GM18909 (cell line): Measurements from ENCODE around the gene OVOL1.
A peak's percentile ranks its signal among the peaks of the same experiment; 100 is the strongest.
"Not testable (repeated sequence)": the region's sequence is repeated elsewhere in the genome, so short reads cannot be mapped to it uniquely, and the experiment has no call there.

Experiments
- ATAC-seq: cut with Tn5 transposase; IDR thresholded peaks from one replicate; pipeline ENCODE4 v1.9.1; 2021; ENCODE audit warnings: mild to moderate bottlenecking; ENCODE audit not compliant: unreplicated experiment, poor library complexity

OVOL1 gene

GRCh38 chr11:65811764-65812475 lies 25.1 kb downstream of the OVOL1 start:
- no peak for ATAC-seq

DNA sequence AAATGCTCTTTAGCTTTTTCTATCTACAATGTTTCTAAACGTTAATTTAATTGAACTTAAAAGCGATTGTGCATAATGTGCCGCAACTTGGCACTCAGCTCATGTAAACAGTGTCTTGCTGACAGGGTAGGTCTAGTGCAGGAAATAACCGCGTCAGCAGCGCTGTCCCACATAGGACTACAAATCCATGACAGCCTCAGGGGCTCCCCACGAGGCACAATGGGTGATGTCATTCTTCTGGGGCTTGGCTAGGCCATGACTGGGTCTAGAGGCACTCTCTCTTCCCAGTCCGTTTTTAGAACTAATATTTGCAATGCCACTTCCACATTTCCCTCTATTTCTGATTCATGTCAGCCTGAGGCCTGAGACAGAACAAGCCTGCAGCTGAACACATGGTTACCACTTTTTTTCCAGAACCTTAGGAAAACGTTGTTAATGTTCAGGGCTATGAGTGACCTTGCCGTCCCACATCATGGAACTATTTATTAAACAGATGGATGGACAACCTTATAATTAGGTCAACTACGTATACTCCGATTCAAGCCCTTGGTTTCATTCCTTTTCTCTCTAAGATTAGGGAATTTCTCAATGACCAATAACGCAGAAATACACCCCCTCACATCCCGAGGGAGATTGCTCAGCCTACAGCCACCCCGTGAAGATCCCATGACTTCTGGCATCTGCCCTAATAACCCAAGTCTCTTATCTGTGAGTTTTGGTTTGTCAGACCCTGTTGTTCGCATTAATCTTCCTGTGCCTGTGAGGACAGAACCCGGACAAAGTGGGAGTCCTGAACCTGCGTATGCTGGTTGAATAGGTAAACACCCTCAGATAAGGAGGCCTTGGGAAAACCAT lies 27.5 kb downstream of the OVOL1 start:
- ATAC-seq, result no peak

- no peak for ATAC-seq
Observed at GRCh38 chr11:65814986-65815565, 28.2 kb downstream of the OVOL1 start.

- ATAC-seq, result no peak
Observed at GRCh38 chr11:65816696-65817095, 29.8 kb downstream of the OVOL1 start.

DNA sequence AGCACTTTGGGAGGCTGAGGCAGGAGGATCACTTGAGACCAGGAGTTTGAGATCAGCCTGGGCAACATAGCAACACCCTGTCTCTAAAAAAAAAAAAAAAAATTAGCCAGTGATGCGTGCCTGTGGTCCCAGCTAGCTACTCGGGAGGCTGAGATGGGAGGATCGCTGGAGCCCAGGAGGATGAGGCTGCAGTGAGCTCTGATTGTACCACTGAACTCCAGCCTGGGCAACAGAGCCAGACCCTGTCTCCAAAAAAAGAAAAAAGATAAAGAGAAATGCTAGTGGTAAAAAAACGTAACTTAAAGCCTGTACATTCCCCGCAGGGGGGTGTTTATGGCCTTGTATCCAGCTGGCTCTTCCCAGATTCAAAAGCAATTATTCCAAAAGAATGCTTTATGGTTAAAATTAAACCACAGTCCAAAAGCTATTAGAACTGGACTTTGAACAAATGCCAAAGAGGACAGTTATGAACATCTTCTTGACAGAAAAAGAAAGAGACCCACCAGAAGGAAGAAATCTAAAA lies 30.5 kb downstream of the OVOL1 start:
- ATAC-seq, result no peak

GRCh38 chr11:65817835-65818680 lies 31.2 kb downstream of the OVOL1 start:
- ATAC-seq, result peak; percentile 77

GRCh38 chr11:65821107-65821506 lies 34.2 kb downstream of the OVOL1 start:
- no peak for ATAC-seq

DNA sequence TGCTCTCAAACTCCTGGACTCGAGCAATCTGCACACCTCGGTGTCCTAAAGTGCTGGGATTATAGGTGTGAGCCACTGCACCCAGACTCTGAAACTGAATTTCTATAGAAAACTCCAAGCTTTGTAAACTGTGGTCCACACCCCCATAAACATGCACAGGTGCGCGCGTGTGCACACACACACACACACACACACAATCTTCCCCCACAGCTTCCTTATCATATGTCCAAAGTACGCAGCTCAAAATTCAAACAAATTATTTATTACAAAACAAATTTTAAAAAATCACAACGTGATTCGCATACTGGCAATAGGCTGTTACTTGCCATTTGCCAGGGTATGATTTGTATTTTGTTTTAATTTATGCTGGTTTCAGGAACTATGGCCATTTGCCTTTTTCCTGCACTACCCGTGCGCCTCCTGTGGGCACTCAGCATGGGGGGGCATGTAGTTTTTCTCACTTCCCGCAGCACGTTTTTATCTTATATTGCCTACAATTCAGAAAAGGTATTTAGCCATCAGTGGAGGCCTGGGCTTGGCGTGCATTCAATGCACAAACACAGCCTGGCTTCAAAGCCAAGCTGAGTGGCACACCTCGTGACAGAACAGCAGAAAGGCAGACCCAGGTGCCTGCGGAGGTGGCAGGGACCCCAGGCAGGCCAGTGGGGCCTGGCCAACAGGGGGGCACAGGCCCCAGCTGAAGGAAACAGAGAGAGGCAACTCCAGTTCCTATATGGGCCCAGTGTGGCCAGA lies 36.1 kb downstream of the OVOL1 start:
- no peak for ATAC-seq

DNA sequence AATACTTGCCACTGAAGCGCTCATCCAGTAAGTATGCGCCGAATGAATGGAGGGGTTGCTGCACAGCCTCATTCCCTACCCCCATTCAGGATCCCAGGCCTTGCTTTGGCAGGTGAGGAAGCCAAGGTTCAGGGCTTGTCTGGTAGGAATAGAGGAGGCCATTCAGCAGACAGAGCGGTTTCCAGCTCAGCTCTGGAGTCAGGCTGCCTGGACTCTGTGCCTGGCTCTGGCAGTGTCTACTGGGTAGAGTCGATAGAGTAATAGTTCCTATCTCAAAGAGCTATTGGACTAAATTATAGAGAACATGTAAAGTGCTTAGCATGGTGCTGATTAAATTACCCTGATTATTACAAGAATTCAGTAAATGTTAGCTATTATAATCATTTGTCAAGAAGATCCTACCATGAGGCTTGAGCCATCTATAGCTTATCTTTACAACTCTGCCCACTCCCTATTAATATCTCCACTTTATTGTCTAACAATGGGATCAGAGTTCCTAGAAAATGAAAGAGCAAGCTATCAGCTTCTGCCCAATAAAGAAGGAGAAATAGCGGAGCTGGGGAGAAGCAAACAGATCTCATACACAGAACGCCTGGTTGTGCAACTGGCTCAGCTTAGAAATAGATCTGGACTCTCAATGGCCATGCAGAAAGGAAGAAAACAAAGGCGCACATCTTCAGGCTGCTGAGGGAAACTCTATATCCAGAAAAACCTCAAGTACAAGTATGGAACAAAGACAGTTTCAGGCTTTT lies 40.3 kb downstream of the OVOL1 start:
- ATAC-seq, result no peak

- ATAC-seq, result no peak
Observed at GRCh38 chr11:65829459-65829858, 42.6 kb downstream of the OVOL1 start.

DNA sequence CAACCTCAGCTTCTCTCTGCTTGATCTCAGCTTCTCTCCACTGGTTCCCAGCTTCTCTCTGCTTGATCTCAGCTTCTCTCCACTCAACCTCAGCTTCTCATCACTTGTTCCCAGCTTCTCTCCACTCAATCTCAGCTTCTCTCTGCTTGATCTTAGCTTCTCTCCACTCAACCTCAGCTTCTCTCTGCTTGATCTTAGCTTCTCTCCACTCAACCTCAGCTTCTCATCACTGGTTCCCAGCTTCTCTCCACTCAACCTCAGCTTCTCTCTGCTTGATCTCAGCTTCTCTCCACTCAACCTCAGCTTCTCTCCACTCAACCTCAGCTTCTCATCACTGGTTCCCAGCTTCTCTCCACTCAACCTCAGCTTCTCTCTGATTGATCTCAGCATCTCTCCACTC lies 45.4 kb downstream of the OVOL1 start:
- ATAC-seq, result not testable (repeated sequence)

- peak; percentile 95 for ATAC-seq
Observed at GRCh38 chr11:65833297-65834030, 46.6 kb downstream of the OVOL1 start, which contains the start of gene SNX32. TSS of gene SNX32 (plus strand) at chr11:65833963. CDS start at chr11:65834066, 103 bp downstream.

GRCh38 chr11:65834202-65834601 lies 47.3 kb downstream of the OVOL1 start:
- no peak for ATAC-seq

DNA sequence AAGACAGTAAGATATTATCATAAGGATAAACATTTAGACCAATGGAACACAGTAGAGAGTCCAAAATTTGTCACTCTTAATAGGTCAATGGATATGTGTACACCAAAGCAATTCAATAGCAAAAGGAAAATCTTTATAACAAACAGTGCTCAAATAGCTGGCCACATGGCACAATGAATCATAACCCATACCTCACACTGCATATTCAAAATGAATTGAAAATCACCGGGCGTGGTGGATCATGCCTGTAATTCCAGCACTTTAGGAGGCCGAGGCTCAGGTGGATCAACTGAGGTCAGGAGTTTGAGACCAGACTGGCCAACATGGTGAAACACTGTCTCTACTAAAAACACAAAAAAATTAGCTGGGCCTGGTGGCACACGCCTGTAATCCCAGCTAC lies 55.3 kb downstream of the OVOL1 start:
- ATAC-seq, result no peak

- no peak for ATAC-seq
Observed at GRCh38 chr11:65843811-65844210, 56.9 kb downstream of the OVOL1 start.

- ATAC-seq, result no peak
Observed at GRCh38 chr11:65844231-65844872, 57.5 kb downstream of the OVOL1 start.
